HG03103 (cell line): ENCODE measurements around the gene ST7.

Experiments used
- ATAC-seq: cut with Tn5 transposase; IDR thresholded peaks from one replicate; pipeline ENCODE4 v1.9.1; 2021; ENCODE audit warnings: low read depth; ENCODE audit not compliant: unreplicated experiment

Gene ST7

GRCh38 chr7:117143066-117143465 lies 189.8 kb downstream of the ST7 start:
- no peak for ATAC-seq

GRCh38 chr7:117143580-117143979 lies 190.3 kb downstream of the ST7 start:
- ATAC-seq, result no peak

- no peak for ATAC-seq
Measured at GRCh38 chr7:117145333-117145732, 192.0 kb downstream of the ST7 start.

GRCh38 chr7:117146059-117146458 lies 192.8 kb downstream of the ST7 start:
- no peak for ATAC-seq

GRCh38 chr7:117146511-117146910 lies 193.2 kb downstream of the ST7 start:
- no peak for ATAC-seq

- no peak for ATAC-seq
Measured at GRCh38 chr7:117148971-117149370, 195.7 kb downstream of the ST7 start.

GRCh38 chr7:117149692-117150091 lies 196.4 kb downstream of the ST7 start:
- no peak for ATAC-seq

- ATAC-seq, result no peak
Measured at GRCh38 chr7:117152213-117153007, 199.1 kb downstream of the ST7 start.

GRCh38 chr7:117153016-117153545 lies 199.8 kb downstream of the ST7 start:
- no peak for ATAC-seq

GRCh38 chr7:117154721-117155120 lies 201.4 kb downstream of the ST7 start:
- ATAC-seq, result no peak

- no peak for ATAC-seq
Measured at GRCh38 chr7:117155694-117156093, 202.4 kb downstream of the ST7 start.

- ATAC-seq, result no peak
Measured at GRCh38 chr7:117157241-117158209, 204.2 kb downstream of the ST7 start.

GRCh38 chr7:117158941-117159697 lies 205.8 kb downstream of the ST7 start:
- ATAC-seq, result no peak

GRCh38 chr7:117163101-117163500 lies 209.8 kb downstream of the ST7 start:
- no peak for ATAC-seq

GRCh38 chr7:117164620-117165019 lies 211.3 kb downstream of the ST7 start:
- ATAC-seq, result no peak

- no peak for ATAC-seq
Measured at GRCh38 chr7:117165656-117166055, 212.4 kb downstream of the ST7 start.

GRCh38 chr7:117169907-117170306 lies 216.6 kb downstream of the ST7 start:
- ATAC-seq, result no peak

GRCh38 chr7:117171106-117171505 lies 217.8 kb downstream of the ST7 start:
- ATAC-seq, result no peak

- no peak for ATAC-seq
Measured at GRCh38 chr7:117172283-117172682, 219.0 kb downstream of the ST7 start.

GRCh38 chr7:117173035-117173770 lies 219.9 kb downstream of the ST7 start:
- ATAC-seq, result no peak
